Liver (tissue), 9 donors: ENCODE results near the gene CENPX. TPM values are rescaled to one million over a fixed set of nuclear protein-coding genes. Genes with fewer than 3 reads are reported as not detected.

ENCODE experiments used
- DNase-seq: peaks from one replicate; pipeline ENCODE4 v3.0.0-alpha.2; 2017; ENCODE audit warnings: low spot score
- H3K27ac ChIP-seq, 2 donors: one replicate each; pipeline ENCODE4 v1.7.0; 2013; ENCODE audit warnings: inconsistent platforms in 2 of 2, low read length in 2 of 2, control low read depth in 1 of 2, low read depth in 1 of 2, mild to moderate bottlenecking in 1 of 2
- H3K27me3 ChIP-seq, 4 donors: one replicate each; pipeline versions ENCODE4 v1.6.1 to v1.7.0; 2013; ENCODE audit warnings: low read length in 3 of 4, inconsistent platforms in 1 of 4, mild to moderate bottlenecking in 1 of 4, moderate library complexity in 1 of 4; ENCODE audit not compliant: control insufficient read depth in 4 of 4, insufficient read depth in 4 of 4
- H3K36me3 ChIP-seq, 4 donors: one replicate each; pipeline versions ENCODE4 v1.6.1 to v1.7.0; 2013; ENCODE audit warnings: low read length in 3 of 4, mild to moderate bottlenecking in 3 of 4, low read depth in 1 of 4, moderate library complexity in 1 of 4; ENCODE audit not compliant: control insufficient read depth in 4 of 4, insufficient read depth in 3 of 4
- H3K4me1 ChIP-seq, 4 donors: one replicate each; pipeline versions ENCODE4 v1.6.1 to v1.7.0; 2013; ENCODE audit warnings: low read length in 3 of 4, mild to moderate bottlenecking in 3 of 4, moderate library complexity in 1 of 4; ENCODE audit not compliant: control insufficient read depth in 4 of 4, insufficient read depth in 4 of 4
- H3K4me3 ChIP-seq, 3 donors: one replicate each; pipeline versions ENCODE4 v1.6.1 to v1.7.0; 2013; ENCODE audit warnings: low read length in 3 of 3, control low read depth in 1 of 3, low read depth in 1 of 3, mild to moderate bottlenecking in 1 of 3
- H3K9ac ChIP-seq, 2 donors: one replicate each; pipeline ENCODE4 v1.7.0; 2013; ENCODE audit warnings: low read length in 2 of 2, mild to moderate bottlenecking in 2 of 2, moderate library complexity in 2 of 2, control low read depth in 1 of 2, low read depth in 1 of 2
- H3K9me3 ChIP-seq, 4 donors: one replicate each; pipeline versions ENCODE4 v1.6.1 to v1.7.0; 2013; ENCODE audit warnings: low read length in 3 of 4; ENCODE audit not compliant: control insufficient read depth in 4 of 4
- ATF3 ChIP-seq: IDR thresholded peaks from 2 replicates; pipeline ENCODE4 v1.6.1; 2016; ENCODE audit warnings: antibody characterized with exemption
- CTCF ChIP-seq: fragments of 150-350 bp; IDR thresholded peaks from 2 replicates; pipeline ENCODE4 v1.5.1; 2017; ENCODE audit warnings: improper control_type of control experiment, low read depth, low read length; ENCODE audit not compliant: missing input control
- FOXA1 ChIP-seq: IDR thresholded peaks from 2 replicates; pipeline ENCODE4 v1.6.1; 2016; ENCODE audit warnings: antibody characterized with exemption
- GABPA ChIP-seq, 2 donors: IDR thresholded peaks in 1 of 2; conservative IDR thresholded peaks in 1 of 2; 2 replicates each; pipeline ENCODE4 v1.6.1; 2016; ENCODE audit warnings: antibody characterized with exemption in 2 of 2, mild to moderate bottlenecking in 1 of 2, moderate library complexity in 1 of 2
- JUND ChIP-seq, 2 donors: IDR thresholded peaks; 2 replicates each; pipeline ENCODE4 v1.6.1; 2016; ENCODE audit warnings: antibody characterized with exemption in 2 of 2
- MAX ChIP-seq: IDR thresholded peaks from 2 replicates; pipeline ENCODE4 v1.6.1; 2016; ENCODE audit warnings: antibody characterized with exemption
- RXRA ChIP-seq, 2 donors: IDR thresholded peaks; 2 replicates each; pipeline ENCODE4 v1.6.1; 2017 to 2018; ENCODE audit warnings: antibody characterized with exemption in 2 of 2, mild to moderate bottlenecking in 1 of 2
- YY1 ChIP-seq: IDR thresholded peaks from 2 replicates; pipeline ENCODE4 v1.6.1; 2016; ENCODE audit warnings: antibody characterized with exemption, mild to moderate bottlenecking
- ZBTB33 ChIP-seq: IDR thresholded peaks from 2 replicates; pipeline ENCODE4 v1.6.1; 2016; ENCODE audit warnings: antibody characterized with exemption
- WGBS: extraction: QIAGEN DNeasy Blood & Tissue Kit; methylation state at CpG from one replicate; pipeline ENCODE4 v1.1.7; 2013; 5-methylcytosine and 5-hydroxymethylcytosine counted together
- polyA plus RNA-seq, 2 donors: library from polyadenylated mRNA; stranded (reverse) in 1 of 2; unstranded in 1 of 2; fragments of 200-250 nt in 1 of 2; fragments of >200 nt in 1 of 2; fragmentation: Nextera tagmentation in 1 of 2; extraction: Ambion mirVana in 1 of 2; gene quantifications; one replicate each; pipeline versions ENCODE4 v1.2.1 to v1.2.3, GENCODE V29; 2013 to 2015
- total RNA-seq, 2 donors: library from RNA; depleted of rRNA; stranded (reverse); fragments of >200 nt; gene quantifications; one replicate each; pipeline ENCODE4 v1.2.3, GENCODE V29; 2014
- donor health status: healthy.
- donor health status: healthy.
- donor health status: healthy.
- donor health status: healthy.
- donor health status: healthy.

Gene CENPX
- total and polyA plus RNA-seq, 4 donors, result 22.5 to 83.9 (median 44.9) TPM

- Histone ChIP-seq H3K27ac (no peak overlapping the region), H3K4me1 (no peaks in the 10 kb centered on the region), H3K9me3 (no peaks in the 10 kb centered on the region), H3K4me3 (no peak overlapping the region), H3K9ac (no peak overlapping the region), H3K27me3 (no peaks in the 10 kb centered on the region), H3K36me3 (peaks cover 0 to 9% (median 3%) of the 10 kb centered on the region in 4 donors)
- no peak for DNase-seq
- WGBS, result 83% methylated on average over 22 of the region's 22 CpGs
- TF ChIP-seq FOXA1 (no peak), GABPA (IDR thresholded peaks at IDR 0.05 in 1 of 2, conservative IDR thresholded peaks at IDR 0.05 in 1 of 2) (no peak)
These were observed 9.3 kb downstream of the CENPX start for GRCh38 chr17:82013341-82013740.

- TF ChIP-seq MAX, result no peak
- no peak for TF ChIP-seq RXRA (IDR thresholded peaks at IDR 0.05)
- no peak for TF ChIP-seq ATF3
- TF ChIP-seq CTCF, result no peak
- H3K4me3 ChIP-seq, result no peak overlapping the region
- H3K4me1 ChIP-seq, result no peaks in the 10 kb centered on the region
- no peak overlapping the region for H3K9ac ChIP-seq
- H3K36me3 ChIP-seq, result peaks cover 0 to 9% (median 3%) of the 10 kb centered on the region in 4 donors
- DNase-seq, result no peak
- WGBS, result 93% methylated on average over 19 of the region's 19 CpGs
- H3K27ac ChIP-seq, result no peak overlapping the region
- no peaks in the 10 kb centered on the region for H3K27me3 ChIP-seq
- no peaks in the 10 kb centered on the region for H3K9me3 ChIP-seq
These were observed 9.9 kb downstream of the CENPX start for GRCh38 chr17:82012640-82013295.

- Histone ChIP-seq H3K9ac (no peak overlapping the region), H3K4me3 (no peak overlapping the region), H3K27ac (no peak overlapping the region), H3K27me3 (no peaks in the 10 kb centered on the region), H3K36me3 (peaks cover 0 to 9% (median 3%) of the 10 kb centered on the region in 4 donors), H3K9me3 (no peaks in the 10 kb centered on the region), H3K4me1 (no peaks in the 10 kb centered on the region)
- TF ChIP-seq JUND (IDR thresholded peaks at IDR 0.05) (no peak), GABPA (IDR thresholded peaks at IDR 0.05 in 1 of 2, conservative IDR thresholded peaks at IDR 0.05 in 1 of 2) (no peak)
- DNase-seq, result no peak
- WGBS, result 89% methylated on average over 20 of the region's 20 CpGs
These were observed 10.4 kb downstream of the CENPX start for GRCh38 chr17:82012261-82012639.

- Histone ChIP-seq H3K4me1 (no peaks in the 10 kb centered on the region), H3K9me3 (no peaks in the 10 kb centered on the region), H3K9ac (no peak overlapping the region), H3K4me3 (no peak overlapping the region), H3K27ac (no peak overlapping the region), H3K36me3 (peaks cover 0 to 9% (median 3%) of the 10 kb centered on the region in 4 donors), H3K27me3 (no peaks in the 10 kb centered on the region)
- TF ChIP-seq YY1 (no peak), RXRA (IDR thresholded peaks at IDR 0.05) (no peak), ZBTB33 (no peak)
- DNase-seq, result no peak
- WGBS, result 96% methylated on average over 19 of the region's 19 CpGs
These were observed 11.0 kb downstream of the CENPX start for GRCh38 chr17:82011617-82012187.
